Neural crest cell (in vitro differentiated cells): ENCODE data around the gene C11orf97. TPM values are rescaled to one million over a fixed set of nuclear protein-coding genes. Genes with fewer than 3 reads are reported as not detected.
"Not testable (repeated sequence)": the region's sequence is repeated elsewhere in the genome, so short reads cannot be mapped to it uniquely, and the experiment has no call there.

Source experiments
- DNase-seq: peaks from one replicate; pipeline ENCODE4 v3.0.0; 2021; ENCODE audit warnings: low read depth, mixed read lengths, low spot score
- H3K27ac Mint-ChIP-seq: one replicate; pipeline ENCODE4 v1.8.0; 2021; ENCODE audit warnings: mild to moderate bottlenecking, mixed read lengths; ENCODE audit not compliant: unreplicated experiment
- H3K27me3 Mint-ChIP-seq: 2 replicates; pipeline ENCODE4 v1.8.0; 2021; ENCODE audit warnings: low read depth, mild to moderate bottlenecking, mixed read lengths
- H3K36me3 Mint-ChIP-seq: 2 replicates; pipeline ENCODE4 v1.8.0; 2021; ENCODE audit warnings: low read depth, mild to moderate bottlenecking, mixed read lengths
- H3K4me1 Mint-ChIP-seq: 2 replicates; pipeline ENCODE4 v1.8.0; 2021; ENCODE audit warnings: mixed read lengths
- H3K4me3 Mint-ChIP-seq: one replicate; pipeline ENCODE4 v1.8.0; 2021; ENCODE audit warnings: mild to moderate bottlenecking, mixed read lengths
- H3K9me3 Mint-ChIP-seq: 2 replicates; pipeline ENCODE4 v1.8.0; 2021; ENCODE audit warnings: mixed read lengths
- CTCF ChIP-seq: fragments of 200-600 bp; sonication (generic); conservative IDR thresholded peaks from 2 replicates; pipeline ENCODE4 v1.5.0; 2021; ENCODE audit warnings: antibody characterized with exemption, mild to moderate bottlenecking
- total RNA-seq: library from RNA; stranded (reverse); gene quantifications from 2 replicates; pipeline ENCODE4 v1.2.1, GENCODE V29; 2021

C11orf97 gene
- total RNA-seq, 1 donor from 2014 or later = not detected

GRCh38 chr11:94550513-94550912 is 38.3 kb downstream of the C11orf97 start:
- H3K9me3 Mint-ChIP-seq = no peaks in the 10 kb centered on the region
- no peak overlapping the region for H3K4me3 Mint-ChIP-seq
- no peak for DNase-seq

GRCh38 chr11:94553938-94554337 is 41.7 kb downstream of the C11orf97 start:
- DNase-seq = no peak
- Mint-ChIP-seq H3K27ac (no peak overlapping the region), H3K27me3 (no peaks in the 10 kb centered on the region), H3K4me3 (no peak overlapping the region), H3K9me3 (no peaks in the 10 kb centered on the region), H3K36me3 (no peaks in the 10 kb centered on the region), H3K4me1 (peaks cover 5% of the 10 kb centered on the region)
- TF ChIP-seq CTCF = no peak

More at GRCh38 chr11:94550513-94550912, 38.3 kb downstream of the C11orf97 start:
- TF ChIP-seq CTCF = no peak
- H3K27ac Mint-ChIP-seq = no peak overlapping the region
- H3K36me3 Mint-ChIP-seq = peaks cover 2% of the 10 kb centered on the region
- peaks cover 3% of the 10 kb centered on the region for H3K27me3 Mint-ChIP-seq
- H3K4me1 Mint-ChIP-seq = peaks cover 24% of the 10 kb centered on the region

- not testable (repeated sequence) for H3K9me3 Mint-ChIP-seq, H3K27ac Mint-ChIP-seq, DNase-seq, H3K27me3 Mint-ChIP-seq, H3K4me3 Mint-ChIP-seq, H3K36me3 Mint-ChIP-seq
- peaks cover 16% of the 10 kb centered on the region for H3K4me1 Mint-ChIP-seq
Observed at GRCh38 chr11:94555752-94556329, 43.6 kb downstream of the C11orf97 start.

- Mint-ChIP-seq H3K4me1 (peaks cover 19% of the 10 kb centered on the region), H3K9me3 (no peaks in the 10 kb centered on the region), H3K4me3 (no peak overlapping the region), H3K27ac (no peak overlapping the region), H3K27me3 (no peaks in the 10 kb centered on the region), H3K36me3 (no peaks in the 10 kb centered on the region)
- TF ChIP-seq CTCF = no peak
- DNase-seq = no peak
Observed at GRCh38 chr11:94557421-94557820, 45.2 kb downstream of the C11orf97 start.

- no peak overlapping the region for H3K27ac Mint-ChIP-seq
- H3K4me3 Mint-ChIP-seq = no peak overlapping the region
- no peak for TF ChIP-seq CTCF
- no peaks in the 10 kb centered on the region for H3K36me3 Mint-ChIP-seq
- H3K27me3 Mint-ChIP-seq = no peaks in the 10 kb centered on the region
- DNase-seq = no peak
- H3K4me1 Mint-ChIP-seq = peaks cover 23% of the 10 kb centered on the region
- no peaks in the 10 kb centered on the region for H3K9me3 Mint-ChIP-seq
Observed at GRCh38 chr11:94557992-94558391, 45.7 kb downstream of the C11orf97 start.

GRCh38 chr11:94558468-94558867 is 46.2 kb downstream of the C11orf97 start:
- no peak for TF ChIP-seq CTCF
- Mint-ChIP-seq H3K9me3 (no peaks in the 10 kb centered on the region), H3K4me3 (no peak overlapping the region), H3K27me3 (no peaks in the 10 kb centered on the region), H3K4me1 (peaks cover 25% of the 10 kb centered on the region), H3K27ac (no peak overlapping the region), H3K36me3 (no peaks in the 10 kb centered on the region)
- DNase-seq = no peak
